SK-N-MC (cell line): ENCODE measurements around the gene LDAH.

Experiments used
- EZH2 ChIP-seq: fragments of 200-600 bp; sonication (generic); IDR thresholded peaks from one replicate; pipeline ENCODE4 v1.6.1; 2017; ENCODE audit warnings: antibody characterized with exemption
- POLR2AphosphoS5 ChIP-seq: IDR thresholded peaks from 2 replicates; pipeline ENCODE4 v1.6.1; 2012; ENCODE audit warnings: mild to moderate bottlenecking, low read depth, low read length, borderline replicate concordance

- TF ChIP-seq EZH2 (no peak), POLR2AphosphoS5 (no peak)
These were observed 165.2 kb downstream of the LDAH start for GRCh38 chr2:20657522-20658235.
